Glutamatergic neuron (in vitro differentiated cells): ENCODE measurements around the gene PRAMEF14. TPM values are rescaled to one million over a fixed set of nuclear protein-coding genes. Genes with fewer than 3 reads are reported as not detected.
"Not testable (repeated sequence)": the region's sequence is repeated elsewhere in the genome, so short reads cannot be mapped to it uniquely, and the experiment has no call there.

Source experiments
- DNase-seq: peaks from one replicate; pipeline ENCODE4 v3.0.0; 2022
- H3K27ac Mint-ChIP-seq: one replicate; pipeline ENCODE4 v1.8.0; 2020; ENCODE audit warnings: mild to moderate bottlenecking, mixed read lengths, inconsistent platforms; ENCODE audit not compliant: unreplicated experiment
- H3K27me3 Mint-ChIP-seq: one replicate; pipeline ENCODE4 v1.8.0; 2020; ENCODE audit warnings: mild to moderate bottlenecking, moderate library complexity, mixed read lengths, inconsistent platforms; ENCODE audit not compliant: unreplicated experiment
- H3K36me3 Mint-ChIP-seq: one replicate; pipeline ENCODE4 v1.8.0; 2020; ENCODE audit warnings: mild to moderate bottlenecking, mixed read lengths, inconsistent platforms; ENCODE audit not compliant: unreplicated experiment
- H3K4me1 Mint-ChIP-seq: one replicate; pipeline ENCODE4 v1.8.0; 2020; ENCODE audit warnings: mild to moderate bottlenecking, low read depth, mixed read lengths, inconsistent platforms; ENCODE audit not compliant: unreplicated experiment
- H3K4me3 Mint-ChIP-seq: one replicate; pipeline ENCODE4 v1.8.0; 2020; ENCODE audit warnings: mild to moderate bottlenecking, mixed read lengths, inconsistent platforms; ENCODE audit not compliant: unreplicated experiment
- H3K9me3 Mint-ChIP-seq: one replicate; pipeline ENCODE4 v1.8.0; 2020; ENCODE audit warnings: mild to moderate bottlenecking, moderate library complexity, mixed read lengths, inconsistent platforms; ENCODE audit not compliant: unreplicated experiment
- total RNA-seq: library from RNA; stranded (reverse); fragmentation: NEBNext Ultra II Directional; extraction: Animal tissue kit (Norgen Biotek cat#: 25700); gene quantifications from one replicate; pipeline ENCODE4 v1.2.1, GENCODE V29; 2021; ENCODE audit not compliant: unreplicated experiment
- TF ChIP-seq, protein P1 (sequence below): fragments of 200-600 bp; sonication (generic); IDR thresholded peaks from one replicate; pipeline ENCODE4 v1.5.0; 2021; ENCODE audit not compliant: partially characterized antibody, unreplicated experiment

Gene PRAMEF14
- total RNA-seq, 1 donor from 2014 or later, result 0.32 TPM

DNA sequence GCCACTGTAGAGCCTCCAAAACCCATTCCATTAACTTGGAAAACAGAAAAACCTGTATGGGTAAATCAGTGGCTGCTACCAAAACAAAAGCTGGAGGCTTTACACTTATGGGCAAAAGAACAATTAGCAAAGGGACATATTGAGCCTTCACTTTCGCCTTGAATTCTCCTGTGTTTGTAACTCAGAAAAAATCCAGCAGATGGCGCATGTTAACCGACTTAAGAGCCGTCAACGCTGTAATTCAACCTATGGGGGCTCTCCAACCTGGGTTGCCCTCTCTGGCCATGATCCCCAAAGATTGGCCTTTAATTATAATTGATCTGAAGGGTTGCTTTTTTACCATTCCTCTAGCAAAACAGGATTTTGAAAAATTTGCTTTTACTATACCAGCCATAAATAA is 9.8 kb upstream of the PRAMEF14 start:
- not testable (repeated sequence) for H3K9me3 Mint-ChIP-seq, H3K4me1 Mint-ChIP-seq, H3K27me3 Mint-ChIP-seq, H3K27ac Mint-ChIP-seq, H3K36me3 Mint-ChIP-seq, H3K4me3 Mint-ChIP-seq
- TF ChIP-seq, protein P1, sequence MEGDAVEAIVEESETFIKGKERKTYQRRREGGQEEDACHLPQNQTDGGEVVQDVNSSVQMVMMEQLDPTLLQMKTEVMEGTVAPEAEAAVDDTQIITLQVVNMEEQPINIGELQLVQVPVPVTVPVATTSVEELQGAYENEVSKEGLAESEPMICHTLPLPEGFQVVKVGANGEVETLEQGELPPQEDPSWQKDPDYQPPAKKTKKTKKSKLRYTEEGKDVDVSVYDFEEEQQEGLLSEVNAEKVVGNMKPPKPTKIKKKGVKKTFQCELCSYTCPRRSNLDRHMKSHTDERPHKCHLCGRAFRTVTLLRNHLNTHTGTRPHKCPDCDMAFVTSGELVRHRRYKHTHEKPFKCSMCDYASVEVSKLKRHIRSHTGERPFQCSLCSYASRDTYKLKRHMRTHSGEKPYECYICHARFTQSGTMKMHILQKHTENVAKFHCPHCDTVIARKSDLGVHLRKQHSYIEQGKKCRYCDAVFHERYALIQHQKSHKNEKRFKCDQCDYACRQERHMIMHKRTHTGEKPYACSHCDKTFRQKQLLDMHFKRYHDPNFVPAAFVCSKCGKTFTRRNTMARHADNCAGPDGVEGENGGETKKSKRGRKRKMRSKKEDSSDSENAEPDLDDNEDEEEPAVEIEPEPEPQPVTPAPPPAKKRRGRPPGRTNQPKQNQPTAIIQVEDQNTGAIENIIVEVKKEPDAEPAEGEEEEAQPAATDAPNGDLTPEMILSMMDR, result peak; percentile 51
- peak; percentile 16 for DNase-seq

DNA sequence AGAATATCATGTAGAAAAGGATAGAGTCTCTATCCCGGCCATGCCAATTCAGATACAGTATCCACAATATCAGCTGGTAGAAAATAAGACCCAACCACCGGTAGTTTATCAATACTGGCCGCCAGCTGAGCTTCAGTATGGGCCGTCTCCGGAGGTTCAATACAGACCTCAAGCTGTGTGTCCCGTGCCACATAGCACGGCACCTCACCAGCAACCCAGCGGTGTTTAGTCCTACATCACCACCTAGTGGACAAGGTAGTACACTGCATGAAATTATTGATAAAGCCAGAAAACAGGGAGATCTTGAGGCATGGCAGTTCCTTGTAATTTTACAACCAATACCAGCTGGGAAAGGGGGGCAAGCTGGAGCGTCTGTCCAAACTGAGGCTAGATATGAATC is 7.5 kb upstream of the PRAMEF14 start:
- not testable (repeated sequence) for DNase-seq, H3K4me1 Mint-ChIP-seq, H3K27me3 Mint-ChIP-seq, H3K4me3 Mint-ChIP-seq, H3K27ac Mint-ChIP-seq, H3K9me3 Mint-ChIP-seq, H3K36me3 Mint-ChIP-seq

DNA sequence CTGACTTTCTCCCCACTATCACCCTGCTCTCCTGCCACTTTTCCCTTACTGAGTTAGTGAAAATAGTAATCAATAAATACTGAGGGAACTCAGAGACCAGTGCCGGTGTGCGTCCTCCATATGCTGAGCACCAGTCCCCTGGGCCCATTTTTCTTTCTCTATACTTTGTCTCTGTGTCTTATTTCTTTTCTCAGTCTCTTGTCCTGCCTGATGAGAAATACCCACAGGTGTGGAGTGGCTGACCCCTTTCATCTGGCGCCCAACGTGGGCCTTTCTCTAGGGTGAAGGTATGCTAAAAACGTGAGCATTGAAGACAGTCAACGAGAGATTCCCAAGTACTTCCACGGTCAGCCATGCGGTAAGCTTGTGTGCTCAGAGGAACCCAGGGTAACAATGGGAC is 6.5 kb upstream of the PRAMEF14 start:
- not testable (repeated sequence) for H3K4me1 Mint-ChIP-seq, H3K27me3 Mint-ChIP-seq, H3K4me3 Mint-ChIP-seq, H3K27ac Mint-ChIP-seq, H3K36me3 Mint-ChIP-seq, H3K9me3 Mint-ChIP-seq
- DNase-seq, result peak; percentile 29

DNA sequence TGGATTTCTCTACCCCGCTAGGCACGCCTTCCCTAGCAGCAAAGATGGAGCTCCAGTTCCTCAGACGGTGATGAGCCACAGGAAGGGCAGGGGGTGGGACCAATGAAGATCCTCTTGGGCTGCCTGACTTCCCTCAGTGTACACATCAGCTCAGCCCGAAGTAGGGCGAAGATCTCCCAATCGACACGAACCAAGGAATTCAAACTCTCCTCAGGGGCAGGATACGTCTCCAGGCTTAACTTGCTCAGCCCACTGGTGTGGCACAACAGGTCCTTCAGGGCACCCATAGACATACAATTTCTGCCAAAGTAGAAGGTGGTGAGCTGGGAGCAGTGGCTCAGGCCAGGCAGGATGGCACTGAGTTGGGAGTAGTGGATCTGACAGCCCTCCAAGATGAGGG is 4.4 kb downstream of the PRAMEF14 start:
- not testable (repeated sequence) for H3K4me1 Mint-ChIP-seq, H3K27ac Mint-ChIP-seq, DNase-seq, H3K27me3 Mint-ChIP-seq, H3K4me3 Mint-ChIP-seq, H3K36me3 Mint-ChIP-seq, H3K9me3 Mint-ChIP-seq

DNA sequence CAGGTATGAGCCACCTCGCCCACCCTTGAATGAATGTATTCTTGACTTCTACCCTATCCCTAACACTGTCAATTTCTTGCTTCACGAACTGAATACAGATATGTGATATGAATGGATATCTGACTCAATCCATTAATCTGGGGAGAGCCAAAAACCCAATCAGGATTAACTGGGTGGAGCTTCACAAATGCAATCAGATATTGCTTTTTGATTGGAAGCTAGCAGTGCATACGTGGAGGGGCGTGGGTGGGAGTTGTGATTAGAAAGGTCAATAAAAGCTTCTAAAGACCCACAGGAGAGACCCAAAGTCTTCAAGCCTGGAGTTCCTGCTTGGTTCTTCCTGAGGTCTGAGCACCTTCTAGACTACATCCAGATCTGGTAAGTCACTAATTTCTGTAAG is 31.7 kb downstream of the PRAMEF14 start, which contains the start of gene PRAMEF15:
PRAMEF15 (plus strand) TSS at position 301 of the 400 bp plus-strand sequence. CDS start 2,827 bp downstream, outside the sequence.
- not testable (repeated sequence) for H3K4me3 Mint-ChIP-seq, H3K27ac Mint-ChIP-seq, H3K36me3 Mint-ChIP-seq, DNase-seq, H3K9me3 Mint-ChIP-seq, H3K4me1 Mint-ChIP-seq, H3K27me3 Mint-ChIP-seq

DNA sequence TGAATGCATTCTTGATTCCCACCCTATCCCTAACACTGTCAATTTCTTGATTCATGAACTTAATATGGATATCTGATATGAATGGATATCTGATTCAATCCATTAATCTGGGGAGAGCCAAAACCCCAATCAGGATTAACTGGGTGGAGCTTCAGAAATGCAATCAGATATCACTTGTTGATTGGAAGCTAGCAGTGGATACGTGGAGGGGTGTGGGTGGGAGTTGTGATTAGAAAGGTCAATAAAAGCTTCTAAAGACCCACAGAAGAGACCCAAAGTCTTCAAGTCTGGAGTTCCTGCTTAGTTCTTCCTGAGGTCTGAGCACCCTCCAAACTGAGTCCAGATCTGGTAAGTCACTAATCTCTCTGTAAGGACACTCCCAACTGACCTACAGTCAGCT is 43.7 kb downstream of the PRAMEF14 start, which contains the start of gene PRAMEF33:
PRAMEF33 (plus strand) TSS at position 301 of the 400 bp plus-strand sequence. CDS start 2,416 bp downstream, outside the sequence.
- H3K9me3 Mint-ChIP-seq, H3K36me3 Mint-ChIP-seq, H3K27ac Mint-ChIP-seq, H3K4me1 Mint-ChIP-seq, H3K27me3 Mint-ChIP-seq, DNase-seq, H3K4me3 Mint-ChIP-seq: not testable (repeated sequence)

DNA sequence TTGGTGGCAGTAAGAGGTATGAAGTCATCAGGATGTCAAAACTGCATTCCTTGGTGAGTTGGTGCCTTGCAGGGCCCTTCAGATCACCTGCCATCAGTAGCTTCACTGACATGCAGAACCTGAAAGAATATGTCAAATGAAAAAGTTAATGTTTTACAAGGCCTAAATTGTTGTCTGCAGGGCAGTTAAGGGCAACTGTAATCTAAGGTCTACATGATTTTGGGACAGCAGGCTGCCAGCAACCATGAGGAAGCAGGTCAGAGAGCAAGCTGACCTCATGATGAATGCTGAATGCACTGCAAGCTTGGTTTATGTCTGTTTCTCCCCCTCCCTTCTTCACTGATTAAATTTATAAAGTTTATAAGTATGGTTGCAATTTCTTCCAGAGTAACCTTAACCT is 44.7 kb downstream of the PRAMEF14 start:
- not testable (repeated sequence) for H3K4me1 Mint-ChIP-seq, H3K9me3 Mint-ChIP-seq, H3K4me3 Mint-ChIP-seq, H3K36me3 Mint-ChIP-seq, H3K27ac Mint-ChIP-seq, DNase-seq, H3K27me3 Mint-ChIP-seq

DNA sequence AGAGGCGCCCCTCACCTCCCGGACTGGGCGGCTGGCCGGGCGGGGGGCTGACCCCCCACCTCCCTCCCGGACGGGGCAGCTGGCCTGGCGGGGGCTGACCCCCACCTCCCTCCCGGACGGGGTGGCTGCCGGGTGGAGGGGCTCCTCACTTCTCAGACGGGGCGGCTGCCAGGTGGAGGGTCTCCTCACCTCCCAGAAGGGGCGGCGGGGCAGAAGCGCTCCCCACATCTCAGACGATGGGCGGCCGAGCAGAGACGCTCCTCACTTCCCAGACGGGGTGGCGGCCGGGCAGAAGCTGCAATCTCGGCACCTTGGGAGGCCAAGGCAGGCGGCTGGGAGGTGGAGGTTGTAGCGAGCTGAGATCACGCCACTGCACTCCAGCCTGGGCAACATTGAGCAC is 48.2 kb downstream of the PRAMEF14 start:
- H3K36me3 Mint-ChIP-seq, H3K4me1 Mint-ChIP-seq, H3K27ac Mint-ChIP-seq, DNase-seq, H3K27me3 Mint-ChIP-seq, H3K9me3 Mint-ChIP-seq, H3K4me3 Mint-ChIP-seq: not testable (repeated sequence)

DNA sequence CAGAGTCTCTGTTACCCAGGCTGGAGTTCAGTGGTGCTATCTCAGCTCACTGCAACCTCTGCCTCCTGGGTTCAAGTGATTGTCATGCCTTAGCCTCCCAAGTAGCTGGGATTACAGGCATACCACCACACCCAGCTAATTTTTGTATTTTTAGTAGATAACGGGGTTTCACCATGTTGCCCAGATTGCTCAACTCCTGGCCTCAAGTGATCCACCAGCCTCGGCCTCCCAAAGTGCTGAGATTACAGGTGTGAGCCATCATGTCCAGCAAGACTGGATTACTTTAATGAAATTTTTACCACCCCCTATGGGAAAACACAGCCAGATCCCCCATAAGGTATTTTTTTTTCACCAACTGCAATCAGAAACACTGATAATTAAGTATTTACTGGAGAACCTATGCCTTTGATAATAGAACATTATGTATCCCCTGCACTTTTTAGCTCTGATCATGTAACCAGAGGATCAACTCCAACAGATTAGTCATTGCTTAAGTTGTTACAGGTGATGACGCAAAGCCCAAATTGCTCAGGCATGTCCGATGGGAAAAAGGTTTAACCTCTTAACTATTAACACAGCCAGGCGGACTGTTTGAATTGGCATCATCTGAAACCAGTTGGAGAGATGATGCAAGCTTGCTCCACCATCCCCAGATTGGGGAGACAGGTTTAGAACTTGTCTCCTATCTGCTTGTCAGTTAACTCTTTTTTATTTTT is 49.6 kb downstream of the PRAMEF14 start:
- not testable (repeated sequence) for H3K27me3 Mint-ChIP-seq, H3K9me3 Mint-ChIP-seq, H3K27ac Mint-ChIP-seq, H3K4me3 Mint-ChIP-seq, H3K4me1 Mint-ChIP-seq, DNase-seq, H3K36me3 Mint-ChIP-seq
